Measurements from ENCODE around the gene KAT5.
"Not testable (repeated sequence)": the region's sequence is repeated elsewhere in the genome, so short reads cannot be mapped to it uniquely, and the experiment has no call there.

Gene KAT5

GRCh38 chr11:65744699-65745042, 32.6 kb downstream of the KAT5 start:
- no peak overlapping the region for H3K4me3 ChIP-seq
- no peak for DNase-seq (ENCODE audit: low spot score)

DNA sequence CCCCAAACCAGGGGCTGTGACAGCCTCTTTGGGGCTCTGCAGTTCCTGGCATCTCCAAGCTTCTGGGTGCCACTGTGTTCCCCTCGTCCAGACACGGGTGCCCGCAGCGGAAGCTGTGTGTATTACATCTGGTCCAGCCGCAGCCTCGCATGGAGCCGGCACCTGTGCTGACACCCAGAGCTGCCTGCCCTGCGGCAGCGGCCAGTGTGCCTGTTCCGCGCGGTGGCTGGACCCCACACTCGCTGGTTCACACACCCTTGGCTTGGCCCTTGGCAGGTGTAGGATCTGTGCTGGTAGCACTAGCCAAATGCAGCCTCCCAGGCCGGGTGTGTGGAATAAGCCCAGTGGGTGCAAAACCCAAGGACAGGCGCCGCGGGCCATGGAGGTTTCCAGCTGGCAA, 33.0 kb downstream of the KAT5 start:
- TF ChIP-seq CTCF (IDR thresholded peaks at IDR 0.05) = no peak
- no peak overlapping the region for H3K4me3 ChIP-seq
- no peak for DNase-seq (ENCODE audit: low spot score)
- no peak overlapping the region for H3K27ac ChIP-seq

More at GRCh38 chr11:65744699-65745042, 32.6 kb downstream of the KAT5 start:
- no peak overlapping the region for H3K27ac ChIP-seq
- TF ChIP-seq CTCF (IDR thresholded peaks at IDR 0.05) = no peak

DNA sequence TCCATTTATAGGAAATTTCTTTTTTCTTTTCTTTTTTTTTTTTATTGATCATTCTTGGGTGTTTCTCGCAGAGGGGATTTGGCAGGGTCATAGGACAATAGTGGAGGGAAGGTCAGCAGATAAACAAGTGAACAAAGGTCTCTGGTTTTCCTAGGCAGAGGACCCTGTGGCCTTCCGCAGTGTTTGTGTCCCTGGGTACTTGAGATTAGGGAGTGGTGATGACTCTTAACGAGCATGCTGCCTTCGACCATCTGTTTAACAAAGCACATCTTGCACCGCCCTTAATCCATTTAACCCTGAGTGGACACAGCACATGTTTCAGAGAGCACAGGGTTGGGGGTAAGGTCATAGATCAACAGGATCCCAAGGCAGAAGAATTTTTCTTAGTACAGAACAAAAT, 50.1 kb downstream of the KAT5 start:
- not testable (repeated sequence) for DNase-seq (ENCODE audit: low spot score); H3K4me3 ChIP-seq; H3K27ac ChIP-seq

DNA sequence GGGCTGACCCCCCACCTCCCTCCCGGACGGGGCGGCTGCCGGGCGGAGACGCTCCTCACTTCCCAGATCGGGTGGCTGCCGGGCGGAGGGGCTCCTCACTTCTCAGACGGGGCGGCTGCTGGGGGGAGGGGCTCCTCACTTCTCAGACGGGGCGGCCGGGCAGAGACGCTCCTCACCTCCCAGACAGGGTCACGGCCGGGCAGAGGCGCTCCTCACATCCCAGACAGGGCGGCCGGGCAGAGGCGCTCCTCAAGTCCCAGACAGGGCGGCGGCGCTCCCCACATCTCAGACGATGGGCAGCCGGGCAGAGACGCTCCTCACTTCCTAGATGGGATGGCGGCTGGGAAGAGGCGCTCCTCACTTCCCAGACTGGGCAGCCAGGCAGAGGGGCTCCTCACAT, 50.8 kb downstream of the KAT5 start:
- H3K4me3 ChIP-seq; DNase-seq (ENCODE audit: low spot score); H3K27ac ChIP-seq: not testable (repeated sequence)

DNA sequence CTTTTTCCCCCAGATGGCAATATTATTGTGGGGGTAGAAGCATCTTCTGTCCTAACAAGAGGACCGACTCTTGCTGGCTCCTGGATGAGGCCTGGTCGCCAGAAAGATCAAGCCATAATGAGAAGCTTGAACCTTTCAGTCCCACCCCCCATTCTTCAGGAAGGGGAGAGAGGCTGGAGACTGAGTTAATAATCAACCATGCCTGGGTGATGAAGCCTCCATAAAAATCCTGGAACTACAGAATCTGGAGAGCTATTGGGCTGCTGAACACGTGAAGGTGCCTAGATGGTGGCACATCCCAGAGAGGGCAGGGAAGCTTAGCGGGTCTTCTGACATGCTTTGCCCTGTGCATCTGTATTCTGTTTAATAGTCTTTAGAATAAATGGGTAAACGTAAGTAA, 52.4 kb downstream of the KAT5 start:
- no peak for TF ChIP-seq CTCF (IDR thresholded peaks at IDR 0.05)
- no peak for DNase-seq (ENCODE audit: low spot score)
- Histone ChIP-seq H3K27ac (no peak overlapping the region), H3K4me3 (no peak overlapping the region)

DNA sequence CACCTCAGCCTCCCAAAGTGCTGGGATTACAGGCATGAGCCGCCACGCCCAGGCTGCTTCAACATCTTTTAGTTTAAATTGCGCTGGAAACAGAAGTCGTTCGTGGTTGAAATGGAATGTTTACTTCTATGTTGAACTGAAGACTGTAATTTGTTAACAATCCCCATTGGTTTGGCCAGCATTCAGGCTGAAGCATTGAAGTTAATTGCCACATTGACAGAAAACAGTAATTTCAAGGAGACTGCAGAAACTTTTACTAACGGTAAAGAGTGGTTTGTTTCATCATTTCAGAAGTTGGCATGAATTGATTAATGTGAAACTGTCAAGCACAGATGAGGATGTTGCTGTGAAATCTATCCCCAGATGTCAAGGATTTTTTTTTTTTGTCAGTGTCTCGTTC, 54.5 kb downstream of the KAT5 start:
- no peak overlapping the region for H3K4me3 ChIP-seq
- DNase-seq (ENCODE audit: low spot score) = no peak
- no peak overlapping the region for H3K27ac ChIP-seq
- TF ChIP-seq CTCF (IDR thresholded peaks at IDR 0.05) = no peak

DNA sequence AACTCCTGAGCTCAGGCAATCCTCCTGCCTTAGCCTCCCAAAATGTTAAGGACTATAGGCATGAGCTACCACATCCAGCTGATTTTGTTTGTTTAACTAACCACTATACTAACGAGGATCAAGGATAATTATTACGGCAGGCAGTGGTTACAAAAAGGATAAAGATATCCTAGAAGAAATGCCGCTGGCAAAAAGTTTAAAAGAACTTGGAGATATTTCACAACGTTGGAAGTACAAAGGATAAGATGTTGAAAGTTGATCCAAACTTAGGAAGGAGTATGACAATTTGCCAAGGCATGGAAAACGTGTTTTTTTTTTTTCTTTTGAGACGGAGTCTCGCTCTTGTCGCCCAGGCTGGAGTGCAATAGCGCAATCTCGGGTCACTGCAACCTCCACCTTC, 55.4 kb downstream of the KAT5 start:
- TF ChIP-seq CTCF (IDR thresholded peaks at IDR 0.05) = no peak
- no peak overlapping the region for H3K27ac ChIP-seq
- no peak for DNase-seq (ENCODE audit: low spot score)

DNA sequence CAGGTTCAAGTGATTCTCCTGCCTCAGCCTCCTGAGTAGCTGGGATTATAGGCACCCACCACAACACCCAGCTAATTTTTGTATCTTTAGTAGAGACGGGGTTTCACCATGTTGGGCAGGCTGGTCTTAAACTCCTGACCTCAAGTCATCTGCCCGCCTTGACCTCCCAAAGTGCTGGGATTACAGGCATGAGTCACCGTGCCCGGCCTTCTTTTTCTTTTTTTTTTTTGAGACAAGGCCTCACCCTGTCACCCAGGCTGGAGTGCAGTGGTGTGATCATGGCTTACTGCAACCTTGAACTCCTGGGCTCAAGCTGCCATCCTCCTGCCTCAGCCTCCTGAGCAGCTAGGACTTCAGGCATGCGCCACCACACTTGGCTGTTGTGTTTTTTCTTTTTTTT, 55.8 kb downstream of the KAT5 start:
- not testable (repeated sequence) for H3K27ac ChIP-seq; H3K4me3 ChIP-seq; DNase-seq (ENCODE audit: low spot score)

More for the DNA sequence above, 55.4 kb downstream of the KAT5 start:
- no peak overlapping the region for H3K4me3 ChIP-seq

Data from coronary artery (tissue), 2 donors.